ENCODE data around the gene TSEN34. TPM values are rescaled to one million over a fixed set of nuclear protein-coding genes. Genes with fewer than 3 reads are reported as not detected.

Gene TSEN34
- total and polyA plus RNA-seq, 2 experiments from 2014 or later = 36.6 to 53.4 TPM

DNA sequence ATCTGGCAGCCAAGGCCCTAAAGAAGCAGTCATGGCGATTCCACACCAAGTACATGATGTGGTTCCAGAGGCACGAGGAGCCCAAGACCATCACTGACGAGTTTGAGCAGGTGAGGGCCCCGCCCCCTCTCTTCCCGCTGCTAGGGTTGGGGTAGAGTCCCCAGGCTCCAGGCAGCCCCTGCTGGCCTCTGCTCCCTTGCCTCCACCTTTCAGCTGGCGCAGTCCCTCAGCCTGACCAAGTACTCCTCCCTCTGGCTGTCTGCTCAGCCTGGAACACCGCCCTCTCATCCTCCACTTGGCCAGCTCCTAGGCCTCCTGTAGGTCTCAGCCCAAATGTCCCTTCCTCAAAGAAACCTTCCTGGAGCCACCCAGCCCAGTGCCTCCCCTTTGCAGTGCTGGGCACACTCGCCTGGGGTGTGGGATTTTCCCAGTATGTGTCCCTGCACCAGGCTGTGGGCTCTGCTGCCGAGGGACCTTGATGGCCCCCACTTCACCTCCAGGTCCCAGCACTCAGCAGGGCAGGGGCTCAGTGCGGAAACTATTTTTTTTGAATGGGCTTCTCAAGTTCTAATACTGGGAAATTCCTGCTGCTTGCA lies 37.3 kb upstream of the TSEN34 start:
- Histone ChIP-seq H3K4me2 (no peak overlapping the region), H3K79me2 (replicated peaks; ENCODE audit: insufficient read depth) (peaks cover 7% of the 10 kb centered on the region; the same call in 1 of the 2 replicates), H3F3A (replicated peaks; ENCODE audit: low read depth) (peaks cover 26% of the 10 kb centered on the region), H4K20me1 (replicated peaks; ENCODE audit: insufficient read depth) (peaks cover 10% of the 10 kb centered on the region; the same call in 1 of the 2 replicates), H3K27me3 (ENCODE audit: insufficient read depth) (no peaks in the 10 kb centered on the region), H3K4me1 (ENCODE audit: insufficient read depth) (peaks cover 3% of the 10 kb centered on the region; the same call in 1 of the 2 replicates), H3K9me2 (ENCODE audit: insufficient read depth) (no peaks in the 10 kb centered on the region), H2AFZ (no peak overlapping the region), H3K36me3 (ENCODE audit: insufficient read depth) (peaks cover 27% of the 10 kb centered on the region), H3K27ac (ENCODE audit: low read depth) (no peak overlapping the region), H3K4me3 (no peak overlapping the region)
- no peak overlapping the region for H3K27ac Mint-ChIP-seq
- H3K36me3 Mint-ChIP-seq (ENCODE audit: low read depth) = peaks cover 78% of the 10 kb centered on the region
- H3K27me3 Mint-ChIP-seq (ENCODE audit: insufficient read depth, low read depth, poor library complexity) = peaks cover 14% of the 10 kb centered on the region
- H3K9me3 Mint-ChIP-seq = peaks cover 2% of the 10 kb centered on the region; the same call in 2 of the 3 replicates
- DNase-seq (ENCODE audit: low spot score) = no peak
- peaks cover 8% of the 10 kb centered on the region; the same call in 1 of the 3 replicates for H3K4me1 Mint-ChIP-seq
- no peak overlapping the region for H3K4me3 Mint-ChIP-seq
- TF ChIP-seq EZH2phosphoT487 (IDR thresholded peaks at IDR 0.05; ENCODE audit: unreplicated experiment) (no peak), POLR2AphosphoS5 (IDR thresholded peaks at IDR 0.05; ENCODE audit: low read depth) (no peak), JUNB (IDR thresholded peaks at IDR 0.05; ENCODE audit: unreplicated experiment) (no peak)
- TF ChIP-seq, protein P1, sequence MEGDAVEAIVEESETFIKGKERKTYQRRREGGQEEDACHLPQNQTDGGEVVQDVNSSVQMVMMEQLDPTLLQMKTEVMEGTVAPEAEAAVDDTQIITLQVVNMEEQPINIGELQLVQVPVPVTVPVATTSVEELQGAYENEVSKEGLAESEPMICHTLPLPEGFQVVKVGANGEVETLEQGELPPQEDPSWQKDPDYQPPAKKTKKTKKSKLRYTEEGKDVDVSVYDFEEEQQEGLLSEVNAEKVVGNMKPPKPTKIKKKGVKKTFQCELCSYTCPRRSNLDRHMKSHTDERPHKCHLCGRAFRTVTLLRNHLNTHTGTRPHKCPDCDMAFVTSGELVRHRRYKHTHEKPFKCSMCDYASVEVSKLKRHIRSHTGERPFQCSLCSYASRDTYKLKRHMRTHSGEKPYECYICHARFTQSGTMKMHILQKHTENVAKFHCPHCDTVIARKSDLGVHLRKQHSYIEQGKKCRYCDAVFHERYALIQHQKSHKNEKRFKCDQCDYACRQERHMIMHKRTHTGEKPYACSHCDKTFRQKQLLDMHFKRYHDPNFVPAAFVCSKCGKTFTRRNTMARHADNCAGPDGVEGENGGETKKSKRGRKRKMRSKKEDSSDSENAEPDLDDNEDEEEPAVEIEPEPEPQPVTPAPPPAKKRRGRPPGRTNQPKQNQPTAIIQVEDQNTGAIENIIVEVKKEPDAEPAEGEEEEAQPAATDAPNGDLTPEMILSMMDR (conservative IDR thresholded peaks at IDR 0.05; ENCODE audit: low read depth in 2 of 2) = no peak
- no peak for ATAC-seq

DNA sequence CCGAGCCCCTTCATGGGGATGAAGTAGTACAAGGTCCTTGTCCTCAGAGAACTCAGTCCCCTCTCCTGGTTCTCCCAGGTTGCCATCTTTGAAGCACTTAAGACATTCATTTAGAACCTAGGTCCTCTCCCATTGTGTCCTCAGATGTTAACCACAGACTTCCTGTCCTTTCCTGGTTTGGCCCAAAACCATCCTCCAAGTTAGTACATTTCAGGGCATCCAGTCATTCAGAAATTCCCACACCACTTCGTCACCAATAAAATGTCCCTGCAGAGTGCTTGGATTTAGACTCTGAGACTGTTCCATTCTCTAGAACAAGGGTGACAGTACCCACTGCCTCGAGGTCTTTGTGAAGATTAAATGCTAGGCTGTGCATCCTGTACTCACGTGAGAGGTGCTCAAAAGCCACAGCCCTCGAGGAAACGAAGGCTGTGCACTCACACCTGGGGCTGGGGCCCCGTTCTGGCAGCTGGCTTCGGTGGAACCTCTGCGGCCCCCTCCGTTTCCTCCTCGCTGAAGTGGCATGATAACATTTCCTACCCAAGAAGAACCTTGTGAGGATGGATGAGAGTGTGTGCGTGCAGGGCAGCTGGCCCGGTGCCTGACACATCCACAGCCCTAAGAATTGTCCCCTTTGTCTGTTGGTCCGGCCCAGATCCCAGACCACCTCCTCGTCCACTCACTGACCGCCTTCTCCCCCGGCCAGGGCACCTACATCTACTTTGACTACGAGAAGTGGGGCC lies 36.3 kb upstream of the TSEN34 start:
- no peaks in the 10 kb centered on the region for H3K27me3 ChIP-seq (ENCODE audit: insufficient read depth)
- ATAC-seq = no peak
- DNase-seq (ENCODE audit: low spot score) = no peak
- no peak overlapping the region for H3K27ac Mint-ChIP-seq
- no peaks in the 10 kb centered on the region for H3K9me2 ChIP-seq (ENCODE audit: insufficient read depth)
- peaks cover 2% of the 10 kb centered on the region; the same call in 2 of the 3 replicates for H3K9me3 Mint-ChIP-seq
- TF ChIP-seq, protein P1 (conservative IDR thresholded peaks at IDR 0.05; ENCODE audit: low read depth in 2 of 2) = no peak
- TF ChIP-seq, protein P2, sequence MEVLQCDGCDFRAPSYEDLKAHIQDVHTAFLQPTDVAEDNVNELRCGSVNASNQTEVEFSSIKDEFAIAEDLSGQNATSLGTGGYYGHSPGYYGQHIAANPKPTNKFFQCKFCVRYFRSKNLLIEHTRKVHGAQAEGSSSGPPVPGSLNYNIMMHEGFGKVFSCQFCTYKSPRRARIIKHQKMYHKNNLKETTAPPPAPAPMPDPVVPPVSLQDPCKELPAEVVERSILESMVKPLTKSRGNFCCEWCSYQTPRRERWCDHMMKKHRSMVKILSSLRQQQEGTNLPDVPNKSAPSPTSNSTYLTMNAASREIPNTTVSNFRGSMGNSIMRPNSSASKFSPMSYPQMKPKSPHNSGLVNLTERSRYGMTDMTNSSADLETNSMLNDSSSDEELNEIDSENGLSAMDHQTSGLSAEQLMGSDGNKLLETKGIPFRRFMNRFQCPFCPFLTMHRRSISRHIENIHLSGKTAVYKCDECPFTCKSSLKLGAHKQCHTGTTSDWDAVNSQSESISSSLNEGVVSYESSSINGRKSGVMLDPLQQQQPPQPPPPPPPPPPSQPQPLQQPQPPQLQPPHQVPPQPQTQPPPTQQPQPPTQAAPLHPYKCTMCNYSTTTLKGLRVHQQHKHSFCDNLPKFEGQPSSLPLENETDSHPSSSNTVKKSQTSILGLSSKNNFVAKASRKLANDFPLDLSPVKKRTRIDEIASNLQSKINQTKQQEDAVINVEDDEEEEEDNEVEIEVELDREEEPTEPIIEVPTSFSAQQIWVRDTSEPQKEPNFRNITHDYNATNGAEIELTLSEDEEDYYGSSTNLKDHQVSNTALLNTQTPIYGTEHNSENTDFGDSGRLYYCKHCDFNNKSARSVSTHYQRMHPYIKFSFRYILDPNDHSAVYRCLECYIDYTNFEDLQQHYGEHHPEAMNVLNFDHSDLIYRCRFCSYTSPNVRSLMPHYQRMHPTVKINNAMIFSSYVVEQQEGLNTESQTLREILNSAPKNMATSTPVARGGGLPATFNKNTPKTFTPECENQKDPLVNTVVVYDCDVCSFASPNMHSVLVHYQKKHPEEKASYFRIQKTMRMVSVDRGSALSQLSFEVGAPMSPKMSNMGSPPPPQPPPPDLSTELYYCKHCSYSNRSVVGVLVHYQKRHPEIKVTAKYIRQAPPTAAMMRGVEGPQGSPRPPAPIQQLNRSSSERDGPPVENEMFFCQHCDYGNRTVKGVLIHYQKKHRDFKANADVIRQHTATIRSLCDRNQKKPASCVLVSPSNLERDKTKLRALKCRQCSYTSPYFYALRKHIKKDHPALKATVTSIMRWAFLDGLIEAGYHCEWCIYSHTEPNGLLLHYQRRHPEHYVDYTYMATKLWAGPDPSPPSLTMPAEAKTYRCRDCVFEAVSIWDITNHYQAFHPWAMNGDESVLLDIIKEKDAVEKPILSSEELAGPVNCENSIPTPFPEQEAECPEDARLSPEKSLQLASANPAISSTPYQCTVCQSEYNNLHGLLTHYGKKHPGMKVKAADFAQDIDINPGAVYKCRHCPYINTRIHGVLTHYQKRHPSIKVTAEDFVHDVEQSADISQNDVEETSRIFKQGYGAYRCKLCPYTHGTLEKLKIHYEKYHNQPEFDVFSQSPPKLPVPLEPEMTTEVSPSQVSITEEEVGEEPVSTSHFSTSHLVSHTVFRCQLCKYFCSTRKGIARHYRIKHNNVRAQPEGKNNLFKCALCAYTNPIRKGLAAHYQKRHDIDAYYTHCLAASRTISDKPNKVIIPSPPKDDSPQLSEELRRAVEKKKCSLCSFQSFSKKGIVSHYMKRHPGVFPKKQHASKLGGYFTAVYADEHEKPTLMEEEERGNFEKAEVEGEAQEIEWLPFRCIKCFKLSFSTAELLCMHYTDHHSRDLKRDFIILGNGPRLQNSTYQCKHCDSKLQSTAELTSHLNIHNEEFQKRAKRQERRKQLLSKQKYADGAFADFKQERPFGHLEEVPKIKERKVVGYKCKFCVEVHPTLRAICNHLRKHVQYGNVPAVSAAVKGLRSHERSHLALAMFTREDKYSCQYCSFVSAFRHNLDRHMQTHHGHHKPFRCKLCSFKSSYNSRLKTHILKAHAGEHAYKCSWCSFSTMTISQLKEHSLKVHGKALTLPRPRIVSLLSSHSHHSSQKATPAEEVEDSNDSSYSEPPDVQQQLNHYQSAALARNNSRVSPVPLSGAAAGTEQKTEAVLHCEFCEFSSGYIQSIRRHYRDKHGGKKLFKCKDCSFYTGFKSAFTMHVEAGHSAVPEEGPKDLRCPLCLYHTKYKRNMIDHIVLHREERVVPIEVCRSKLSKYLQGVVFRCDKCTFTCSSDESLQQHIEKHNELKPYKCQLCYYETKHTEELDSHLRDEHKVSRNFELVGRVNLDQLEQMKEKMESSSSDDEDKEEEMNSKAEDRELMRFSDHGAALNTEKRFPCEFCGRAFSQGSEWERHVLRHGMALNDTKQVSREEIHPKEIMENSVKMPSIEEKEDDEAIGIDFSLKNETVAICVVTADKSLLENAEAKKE (CRISPR knock-in tag; IDR thresholded peaks at IDR 0.05) = no peak
- TF ChIP-seq, protein P3, sequence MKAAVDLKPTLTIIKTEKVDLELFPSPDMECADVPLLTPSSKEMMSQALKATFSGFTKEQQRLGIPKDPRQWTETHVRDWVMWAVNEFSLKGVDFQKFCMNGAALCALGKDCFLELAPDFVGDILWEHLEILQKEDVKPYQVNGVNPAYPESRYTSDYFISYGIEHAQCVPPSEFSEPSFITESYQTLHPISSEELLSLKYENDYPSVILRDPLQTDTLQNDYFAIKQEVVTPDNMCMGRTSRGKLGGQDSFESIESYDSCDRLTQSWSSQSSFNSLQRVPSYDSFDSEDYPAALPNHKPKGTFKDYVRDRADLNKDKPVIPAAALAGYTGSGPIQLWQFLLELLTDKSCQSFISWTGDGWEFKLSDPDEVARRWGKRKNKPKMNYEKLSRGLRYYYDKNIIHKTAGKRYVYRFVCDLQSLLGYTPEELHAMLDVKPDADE (IDR thresholded peaks at IDR 0.05) = no peak
- no peak for TF ChIP-seq ZNF331 (CRISPR knock-in tag; IDR thresholded peaks at IDR 0.05; ENCODE audit: low read depth)
- H3K4me1 ChIP-seq (ENCODE audit: insufficient read depth) = peaks cover 4% of the 10 kb centered on the region; the same call in 1 of the 2 replicates
- no peak overlapping the region for H2AFZ ChIP-seq
- peaks cover 69% of the 10 kb centered on the region for H3K36me3 Mint-ChIP-seq (ENCODE audit: low read depth)
- H3K27me3 Mint-ChIP-seq (ENCODE audit: insufficient read depth, low read depth, poor library complexity) = peaks cover 17% of the 10 kb centered on the region
- peaks cover 26% of the 10 kb centered on the region for H3F3A ChIP-seq (replicated peaks; ENCODE audit: low read depth)
- H3K79me2 ChIP-seq (replicated peaks; ENCODE audit: insufficient read depth) = peaks cover 9% of the 10 kb centered on the region; the same call in 1 of the 2 replicates
- no peak overlapping the region for H3K27ac ChIP-seq (ENCODE audit: low read depth)
- H3K4me3 ChIP-seq = no peak overlapping the region
- H4K20me1 ChIP-seq (replicated peaks; ENCODE audit: insufficient read depth) = peaks cover 10% of the 10 kb centered on the region; the same call in 1 of the 2 replicates
- H3K4me3 Mint-ChIP-seq = no peak overlapping the region
- peaks cover 27% of the 10 kb centered on the region for H3K36me3 ChIP-seq (ENCODE audit: insufficient read depth)
- no peak overlapping the region for H3K4me2 ChIP-seq
- peaks cover 9% of the 10 kb centered on the region; the same call in 1 of the 3 replicates for H3K4me1 Mint-ChIP-seq

All from GM23338 (cell line).